Smooth muscle cell (in vitro differentiated cells): Measurements from ENCODE around the gene CEACAM6. TPM values are rescaled to one million over a fixed set of nuclear protein-coding genes. Genes with fewer than 3 reads are reported as not detected.
"Not testable (repeated sequence)": the region's sequence is repeated elsewhere in the genome, so short reads cannot be mapped to it uniquely, and the experiment has no call there.

Source experiments
- DNase-seq: peaks from one replicate; lab custom pipeline; 2025; ENCODE audit not compliant: unreplicated experiment; lab: John Stamatoyannopoulos, UW
- H2AFZ ChIP-seq: fragments of 200-600 bp; sonication (generic); 2 replicates; pipeline ENCODE4 v1.6.0; 2016; ENCODE audit warnings: antibody characterized with exemption, low read depth, mild to moderate bottlenecking
- H3F3A ChIP-seq: fragments of 200-600 bp; sonication (generic); 2 replicates; pipeline ENCODE4 v1.6.0; 2017; ENCODE audit warnings: antibody characterized with exemption, low read depth
- H3K27ac ChIP-seq: fragments of 200-600 bp; sonication (generic); 2 replicates; pipeline ENCODE4 v1.5.1; 2016; ENCODE audit warnings: low read depth, mild to moderate bottlenecking
- H3K27me3 ChIP-seq: fragments of 200-600 bp; sonication (generic); 2 replicates; pipeline ENCODE4 v1.6.1; 2016; ENCODE audit warnings: low read depth, mild to moderate bottlenecking
- H3K36me3 ChIP-seq: fragments of 200-600 bp; sonication (generic); 2 replicates; pipeline ENCODE4 v1.5.1; 2016; ENCODE audit warnings: low read depth
- H3K4me1 ChIP-seq: fragments of 200-600 bp; sonication (generic); 2 replicates; pipeline ENCODE4 v1.5.1; 2016; ENCODE audit warnings: low read depth
- H3K4me2 ChIP-seq: fragments of 200-600 bp; sonication (generic); 2 replicates; pipeline ENCODE4 v1.6.0; 2016; ENCODE audit warnings: mild to moderate bottlenecking
- H3K4me3 ChIP-seq: fragments of 200-600 bp; sonication (generic); 2 replicates; pipeline ENCODE4 v1.5.1; 2016; ENCODE audit warnings: mild to moderate bottlenecking
- H3K79me2 ChIP-seq: fragments of 200-600 bp; sonication (generic); 2 replicates; pipeline ENCODE4 v1.6.0; 2016; ENCODE audit warnings: low read depth, mild to moderate bottlenecking
- H3K9ac ChIP-seq: fragments of 200-600 bp; sonication (generic); 2 replicates; pipeline ENCODE4 v1.6.0; 2016; ENCODE audit warnings: low read depth
- H3K9me3 ChIP-seq: fragments of 200-600 bp; sonication (generic); replicated peaks from 2 replicates; pipeline ENCODE4 v1.5.1; 2016; ENCODE audit warnings: low read depth
- H4K20me1 ChIP-seq: fragments of 200-600 bp; sonication (generic); 2 replicates; pipeline ENCODE4 v1.6.0; 2016; ENCODE audit warnings: low read depth
- WGBS: methylation state at CpG from one replicate; pipeline ENCODE4 v1.1.7; 2016; ENCODE audit warnings: low lambda C conversion rate; 5-methylcytosine and 5-hydroxymethylcytosine counted together
- polyA plus RNA-seq: library from polyadenylated mRNA; unstranded; fragments of >200 nt; fragmentation: Nextera tagmentation; extraction: Ambion mirVana; gene quantifications from 2 replicates; pipeline ENCODE4 v1.2.1, GENCODE V29; 2016
- total RNA-seq: library from RNA; depleted of rRNA; stranded (reverse); fragments of >200 nt; gene quantifications from 2 replicates; pipeline ENCODE4 v1.2.3, GENCODE V29; 2014
- TF ChIP-seq, protein P1 (sequence below): fragments of 200-600 bp; sonication (generic); IDR thresholded peaks from 2 replicates; pipeline ENCODE4 v1.5.1; 2017; ENCODE audit warnings: borderline replicate concordance, mild to moderate bottlenecking, antibody characterized with exemption; ENCODE audit not compliant: insufficient read depth, poor library complexity, severe bottlenecking

Gene CEACAM6
- total and polyA plus RNA-seq, 2 experiments from 2014 or later = not detected

DNA sequence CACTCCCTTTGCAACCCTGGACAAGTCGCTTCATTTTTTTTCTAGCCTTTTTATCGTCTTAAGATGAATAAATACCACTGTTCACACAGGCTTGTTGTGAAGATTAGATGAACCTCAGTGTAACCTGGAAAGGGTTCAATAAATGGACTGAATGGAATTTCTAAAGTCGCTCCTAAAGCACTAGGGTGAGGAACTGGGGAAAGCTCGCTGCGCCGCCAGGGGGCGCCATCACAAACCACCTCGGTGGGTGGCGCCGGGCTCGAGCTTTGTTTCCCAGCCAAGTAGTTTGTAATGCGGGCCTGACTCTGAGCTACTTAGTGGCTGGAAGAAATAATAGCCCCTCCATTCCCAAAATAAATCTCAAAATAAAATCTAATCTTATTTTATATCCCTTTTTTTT is 2.2 kb upstream of the CEACAM6 start:
- H4K20me1 ChIP-seq = no peaks in the 10 kb centered on the region
- no peak overlapping the region for H3K4me2 ChIP-seq
- H2AFZ ChIP-seq = no peak overlapping the region
- 19% methylated on average over 12 of the region's 12 CpGs for WGBS
- DNase-seq = no peak
- no peaks in the 10 kb centered on the region for H3K27me3 ChIP-seq
- no peaks in the 10 kb centered on the region for H3K79me2 ChIP-seq
- H3K9ac ChIP-seq = no peak overlapping the region
- H3K27ac ChIP-seq = no peak overlapping the region
- no peaks in the 10 kb centered on the region for H3K36me3 ChIP-seq
- H3F3A ChIP-seq = no peaks in the 10 kb centered on the region
- no peak overlapping the region for H3K4me3 ChIP-seq
- no peaks in the 10 kb centered on the region for H3K4me1 ChIP-seq
- no peaks in the 10 kb centered on the region for H3K9me3 ChIP-seq
- TF ChIP-seq, protein P1, sequence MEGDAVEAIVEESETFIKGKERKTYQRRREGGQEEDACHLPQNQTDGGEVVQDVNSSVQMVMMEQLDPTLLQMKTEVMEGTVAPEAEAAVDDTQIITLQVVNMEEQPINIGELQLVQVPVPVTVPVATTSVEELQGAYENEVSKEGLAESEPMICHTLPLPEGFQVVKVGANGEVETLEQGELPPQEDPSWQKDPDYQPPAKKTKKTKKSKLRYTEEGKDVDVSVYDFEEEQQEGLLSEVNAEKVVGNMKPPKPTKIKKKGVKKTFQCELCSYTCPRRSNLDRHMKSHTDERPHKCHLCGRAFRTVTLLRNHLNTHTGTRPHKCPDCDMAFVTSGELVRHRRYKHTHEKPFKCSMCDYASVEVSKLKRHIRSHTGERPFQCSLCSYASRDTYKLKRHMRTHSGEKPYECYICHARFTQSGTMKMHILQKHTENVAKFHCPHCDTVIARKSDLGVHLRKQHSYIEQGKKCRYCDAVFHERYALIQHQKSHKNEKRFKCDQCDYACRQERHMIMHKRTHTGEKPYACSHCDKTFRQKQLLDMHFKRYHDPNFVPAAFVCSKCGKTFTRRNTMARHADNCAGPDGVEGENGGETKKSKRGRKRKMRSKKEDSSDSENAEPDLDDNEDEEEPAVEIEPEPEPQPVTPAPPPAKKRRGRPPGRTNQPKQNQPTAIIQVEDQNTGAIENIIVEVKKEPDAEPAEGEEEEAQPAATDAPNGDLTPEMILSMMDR = peak; percentile 36

DNA sequence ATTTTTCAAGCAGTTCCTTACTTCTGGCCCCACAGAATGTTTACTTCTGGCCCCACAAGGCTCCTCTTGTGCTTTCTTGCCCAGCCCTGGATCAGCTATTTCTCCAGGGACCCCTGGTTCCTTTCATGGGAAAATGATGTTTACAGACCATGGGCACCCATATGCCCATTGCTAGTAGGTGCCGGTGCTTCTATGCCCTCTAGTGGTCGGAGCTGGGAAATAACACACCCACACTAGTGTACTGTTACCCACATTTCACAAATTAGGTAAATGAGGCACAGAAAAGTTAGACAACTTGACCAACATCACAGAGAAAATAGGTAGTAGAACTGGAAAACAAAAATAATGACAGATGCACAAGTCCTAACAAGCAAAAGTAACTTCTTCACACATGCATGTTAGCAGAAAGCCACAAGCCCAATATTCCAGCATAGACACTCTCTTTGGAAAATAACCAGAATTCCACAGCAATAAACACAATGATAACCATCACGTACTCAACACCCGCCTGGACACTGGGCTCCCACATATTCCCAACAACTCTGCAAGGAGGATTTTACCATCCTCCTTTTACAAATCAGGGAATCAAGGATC is 1.3 kb upstream of the CEACAM6 start:
- Histone ChIP-seq H3K36me3 (no peaks in the 10 kb centered on the region), H3K27ac (no peak overlapping the region), H2AFZ (no peak overlapping the region), H3K9me3 (no peaks in the 10 kb centered on the region), H3K27me3 (no peaks in the 10 kb centered on the region), H3K79me2 (no peaks in the 10 kb centered on the region), H4K20me1 (no peaks in the 10 kb centered on the region), H3K4me1 (no peaks in the 10 kb centered on the region), H3F3A (no peaks in the 10 kb centered on the region), H3K4me2 (no peak overlapping the region), H3K4me3 (no peak overlapping the region), H3K9ac (no peak overlapping the region)
- WGBS = 14% methylated on average over 4 of the region's 4 CpGs
- no peak for DNase-seq
- TF ChIP-seq, protein P1 = peak; percentile 32

DNA sequence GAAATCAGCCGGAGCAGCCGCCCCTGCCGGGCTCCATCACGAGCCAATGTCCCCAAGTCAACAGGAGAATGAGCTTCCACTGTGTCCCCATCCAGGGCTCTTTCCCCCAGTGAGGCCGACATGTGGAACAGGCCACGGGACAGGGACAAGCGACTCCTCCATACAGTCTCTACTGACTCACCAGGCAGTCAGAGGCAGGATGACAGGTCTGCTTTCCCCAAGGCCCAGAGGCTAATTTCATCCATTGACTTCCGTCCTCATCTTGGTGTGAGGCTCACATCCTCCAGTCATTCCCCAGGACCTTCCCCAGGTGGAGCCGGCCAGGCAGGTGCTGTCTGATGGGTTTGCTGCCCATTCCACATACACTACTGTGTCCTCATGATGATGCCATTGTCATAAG is 3.5 kb downstream of the CEACAM6 start:
- Histone ChIP-seq H3K4me2 (no peak overlapping the region), H3K36me3 (no peaks in the 10 kb centered on the region), H3K79me2 (no peaks in the 10 kb centered on the region), H3K9me3 (no peaks in the 10 kb centered on the region), H3K27ac (no peak overlapping the region), H3K4me3 (no peak overlapping the region), H3K4me1 (no peaks in the 10 kb centered on the region), H3K9ac (no peak overlapping the region), H4K20me1 (no peaks in the 10 kb centered on the region), H3F3A (no peaks in the 10 kb centered on the region), H2AFZ (no peak overlapping the region), H3K27me3 (no peaks in the 10 kb centered on the region)
- 63% methylated on average over 9 of the region's 9 CpGs for WGBS
- TF ChIP-seq, protein P1 = no peak
- DNase-seq = no peak

DNA sequence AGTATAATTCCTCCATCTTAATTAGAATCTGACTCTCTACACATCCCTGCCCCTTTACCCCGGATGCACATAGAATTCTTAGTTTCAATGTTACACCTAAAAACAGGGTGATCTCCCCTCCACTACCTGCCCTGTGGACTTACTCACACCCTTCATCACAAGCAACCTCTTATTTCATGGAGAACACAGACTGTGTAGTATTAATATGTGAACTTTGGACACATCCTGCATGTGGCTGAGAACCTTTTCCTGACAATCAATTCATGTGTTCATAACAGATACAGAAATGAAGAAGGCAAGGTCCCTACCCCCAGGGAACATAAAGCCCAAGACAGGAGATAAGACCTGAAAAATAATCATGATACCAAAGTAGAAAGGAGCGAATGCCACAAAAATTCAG is 11.8 kb downstream of the CEACAM6 start:
- WGBS = 75% methylated on average over 2 of the region's 2 CpGs

DNA sequence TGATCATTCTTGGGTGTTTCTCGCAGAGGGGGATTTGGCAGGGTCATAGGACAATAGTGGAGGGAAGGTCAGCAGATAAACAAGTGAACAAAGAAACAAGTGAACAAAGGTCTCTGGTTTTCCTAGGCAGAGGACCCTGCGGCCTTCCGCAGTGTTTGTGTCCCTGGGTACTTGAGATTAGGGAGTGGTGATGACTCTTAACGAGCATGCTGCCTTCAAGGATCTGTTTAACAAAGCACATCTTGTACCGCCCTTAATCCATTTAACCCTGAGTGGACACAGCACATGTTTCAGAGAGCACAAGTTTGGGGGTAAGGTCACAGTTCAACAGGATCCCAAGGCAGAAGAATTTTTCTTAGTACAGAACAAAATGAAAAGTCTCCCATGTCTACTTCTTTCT is 12.8 kb downstream of the CEACAM6 start:
- H3K4me3 ChIP-seq, H4K20me1 ChIP-seq, H3K27ac ChIP-seq, H3K4me1 ChIP-seq, H3K36me3 ChIP-seq, H2AFZ ChIP-seq, H3K9me3 ChIP-seq, H3K4me2 ChIP-seq, H3K27me3 ChIP-seq, DNase-seq, H3K79me2 ChIP-seq, H3F3A ChIP-seq, H3K9ac ChIP-seq: not testable (repeated sequence)
- WGBS = 73% methylated on average over 5 of the region's 5 CpGs

More for the DNA sequence above, 11.8 kb downstream of the CEACAM6 start:
- DNase-seq = no peak
- Histone ChIP-seq H3K36me3 (no peaks in the 10 kb centered on the region), H3K79me2 (no peaks in the 10 kb centered on the region), H3K9ac (no peak overlapping the region), H2AFZ (no peak overlapping the region), H3K27ac (no peak overlapping the region), H3F3A (no peaks in the 10 kb centered on the region), H4K20me1 (no peaks in the 10 kb centered on the region), H3K4me2 (no peak overlapping the region), H3K27me3 (no peaks in the 10 kb centered on the region), H3K9me3 (no peaks in the 10 kb centered on the region), H3K4me3 (no peak overlapping the region), H3K4me1 (no peaks in the 10 kb centered on the region)
- TF ChIP-seq, protein P1 = no peak
